WI38 (cell line): ENCODE measurements around the gene OR4E2.

Experiments
- H3K4me3 ChIP-seq: 2 replicates; pipeline ENCODE4 v1.5.1; 2011; ENCODE audit warnings: low read depth, mild to moderate bottlenecking, control low read depth, low read length
- TF ChIP-seq, protein P1 (sequence below): IDR thresholded peaks from 2 replicates; pipeline ENCODE4 v1.5.1; 2012; ENCODE audit warnings: low read depth, mild to moderate bottlenecking, control low read depth, low read length

Gene OR4E2

DNA sequence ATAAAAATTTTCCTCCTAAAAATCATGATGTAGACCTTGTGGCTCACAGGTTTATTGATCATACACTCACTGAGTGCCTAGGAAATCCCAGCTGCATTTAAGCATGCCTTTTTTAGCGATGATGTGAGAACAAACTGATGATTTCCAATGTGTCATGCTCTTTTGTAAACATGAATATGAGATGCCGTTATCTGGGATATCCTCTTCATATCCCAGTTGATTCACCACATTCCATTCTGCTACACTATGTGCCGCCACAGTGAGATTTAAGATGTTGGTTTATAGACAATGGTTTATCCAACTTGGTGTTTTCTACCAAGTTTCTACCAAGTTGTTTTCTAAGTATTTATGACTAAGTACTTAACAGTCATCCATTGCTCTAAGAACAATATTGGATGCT lies 14.7 kb downstream of the OR4E2 start:
- TF ChIP-seq, protein P1, sequence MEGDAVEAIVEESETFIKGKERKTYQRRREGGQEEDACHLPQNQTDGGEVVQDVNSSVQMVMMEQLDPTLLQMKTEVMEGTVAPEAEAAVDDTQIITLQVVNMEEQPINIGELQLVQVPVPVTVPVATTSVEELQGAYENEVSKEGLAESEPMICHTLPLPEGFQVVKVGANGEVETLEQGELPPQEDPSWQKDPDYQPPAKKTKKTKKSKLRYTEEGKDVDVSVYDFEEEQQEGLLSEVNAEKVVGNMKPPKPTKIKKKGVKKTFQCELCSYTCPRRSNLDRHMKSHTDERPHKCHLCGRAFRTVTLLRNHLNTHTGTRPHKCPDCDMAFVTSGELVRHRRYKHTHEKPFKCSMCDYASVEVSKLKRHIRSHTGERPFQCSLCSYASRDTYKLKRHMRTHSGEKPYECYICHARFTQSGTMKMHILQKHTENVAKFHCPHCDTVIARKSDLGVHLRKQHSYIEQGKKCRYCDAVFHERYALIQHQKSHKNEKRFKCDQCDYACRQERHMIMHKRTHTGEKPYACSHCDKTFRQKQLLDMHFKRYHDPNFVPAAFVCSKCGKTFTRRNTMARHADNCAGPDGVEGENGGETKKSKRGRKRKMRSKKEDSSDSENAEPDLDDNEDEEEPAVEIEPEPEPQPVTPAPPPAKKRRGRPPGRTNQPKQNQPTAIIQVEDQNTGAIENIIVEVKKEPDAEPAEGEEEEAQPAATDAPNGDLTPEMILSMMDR: no peak
- no peak overlapping the region for H3K4me3 ChIP-seq

GRCh38 chr14:21669284-21669683 lies 15.6 kb downstream of the OR4E2 start:
- TF ChIP-seq, protein P1: no peak
- H3K4me3 ChIP-seq: no peak overlapping the region

DNA sequence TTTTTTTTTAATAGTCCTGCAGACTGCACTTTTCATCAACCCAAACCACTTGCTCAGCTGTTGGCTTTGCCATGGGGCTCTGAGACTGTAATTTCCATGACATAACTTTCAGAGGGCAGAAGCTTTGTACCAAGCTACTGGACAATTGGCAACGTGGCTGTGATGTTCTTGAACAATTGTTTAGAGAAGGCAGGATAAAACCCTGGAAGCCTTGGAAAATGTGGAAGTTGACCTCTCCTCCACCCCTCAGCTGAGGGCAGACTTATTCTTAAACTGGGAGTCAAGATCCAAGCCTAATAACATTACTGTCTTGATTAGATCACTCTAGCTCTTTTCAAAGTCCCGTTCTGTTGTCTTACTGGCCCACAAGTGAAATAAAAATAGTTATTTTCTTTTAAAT lies 17.7 kb downstream of the OR4E2 start:
- TF ChIP-seq, protein P1: no peak
- no peak overlapping the region for H3K4me3 ChIP-seq

- no peak overlapping the region for H3K4me3 ChIP-seq
- TF ChIP-seq, protein P1: no peak
Measured at GRCh38 chr14:21672116-21672515, 18.5 kb downstream of the OR4E2 start.

GRCh38 chr14:21673718-21674117 lies 20.1 kb downstream of the OR4E2 start, which contains the start of gene OR4E1:
OR4E1 (minus strand) TSS chr14:21673818; CDS start chr14:21670935, 2,883 bp downstream.
- no peak within 1 kb of the TSS for H3K4me3 ChIP-seq
- TF ChIP-seq, protein P1: no peak

GRCh38 chr14:21675566-21675965 lies 21.9 kb downstream of the OR4E2 start:
- TF ChIP-seq, protein P1: no peak
- H3K4me3 ChIP-seq: no peak overlapping the region

DNA sequence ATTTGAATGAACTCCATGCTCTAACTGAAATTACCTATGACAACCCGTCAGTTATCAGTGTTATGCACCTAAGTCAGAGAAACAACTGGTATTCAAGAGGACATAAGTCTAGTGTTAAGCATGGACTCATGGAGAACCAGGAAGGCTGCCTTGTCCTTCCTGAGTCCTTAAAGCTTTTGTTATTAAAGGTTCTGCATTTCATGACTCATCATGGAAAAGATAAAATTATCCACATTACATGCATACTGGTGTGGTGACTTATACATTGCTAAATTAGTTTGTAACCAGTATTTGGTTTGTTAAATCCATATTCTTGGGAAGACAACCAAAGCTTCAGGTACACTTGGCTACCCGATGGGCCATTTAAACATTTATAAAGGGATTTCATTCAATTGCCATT lies 26.4 kb downstream of the OR4E2 start:
- H3K4me3 ChIP-seq: no peak overlapping the region
- TF ChIP-seq, protein P1: no peak
